DND-41 (cell line): ENCODE data around the gene FAM171A2.

Experiments
- ATAC-seq: fragments of 200-7000 bp; cut with Tn5 transposase; 3 replicates; pipeline ENCODE4 v1.9.1; 2021; ENCODE audit warnings: low read depth; ENCODE audit not compliant: insufficient read depth
- DNase-seq: peaks from one replicate; pipeline ENCODE4 v3.0.0-alpha.2; 2020
- H2AFZ ChIP-seq: 2 replicates; pipeline ENCODE4 v1.6.0; 2012; ENCODE audit warnings: low read depth, low read length
- H3K27ac ChIP-seq: 2 replicates; pipeline ENCODE4 v1.5.1; 2012; ENCODE audit warnings: low read length, inconsistent platforms
- H3K27me3 ChIP-seq: fragments of 200-600 bp; sonication (generic); 2 replicates; pipeline ENCODE4 v1.6.0; 2012; ENCODE audit warnings: low read length, mild to moderate bottlenecking, inconsistent platforms; ENCODE audit not compliant: insufficient read depth, poor library complexity
- H3K36me3 ChIP-seq: 2 replicates; pipeline ENCODE4 v1.5.1; 2012; ENCODE audit warnings: low read length, inconsistent platforms; ENCODE audit not compliant: insufficient read depth
- H3K4me1 ChIP-seq: 2 replicates; pipeline ENCODE4 v1.5.1; 2012; ENCODE audit warnings: mild to moderate bottlenecking, low read length; ENCODE audit not compliant: insufficient read depth
- H3K4me2 ChIP-seq: 2 replicates; pipeline ENCODE4 v1.6.0; 2012; ENCODE audit warnings: mild to moderate bottlenecking, moderate library complexity, low read length, inconsistent platforms; ENCODE audit not compliant: insufficient read depth
- H3K4me3 ChIP-seq, 2 experiments: fragments of 200-600 bp in 1 of 2; shearing (Covaris generic) in 1 of 2; 2 replicates each; pipeline ENCODE4 v1.5.1; 2012 to 2016; ENCODE audit warnings: inconsistent platforms in 2 of 2, low read length in 2 of 2, mild to moderate bottlenecking in 2 of 2, low read depth in 1 of 2, moderate library complexity in 1 of 2
- H3K79me2 ChIP-seq: 2 replicates; pipeline ENCODE4 v1.6.0; 2012; ENCODE audit warnings: low read length, inconsistent platforms; ENCODE audit not compliant: insufficient read depth
- H3K9ac ChIP-seq: 2 replicates; pipeline ENCODE4 v1.6.0; 2012; ENCODE audit warnings: low read depth, mild to moderate bottlenecking, inconsistent platforms, low read length, moderate library complexity
- H3K9me3 ChIP-seq: 2 replicates; pipeline ENCODE4 v1.5.1; 2012; ENCODE audit warnings: low read length, moderate library complexity, mild to moderate bottlenecking, inconsistent platforms; ENCODE audit not compliant: insufficient read depth, severe bottlenecking
- H4K20me1 ChIP-seq: 2 replicates; pipeline ENCODE4 v1.6.0; 2012; ENCODE audit warnings: low read length; ENCODE audit not compliant: insufficient read depth
- CTCF ChIP-seq: IDR thresholded peaks from 2 replicates; pipeline ENCODE4 v1.5.1; 2012; ENCODE audit warnings: borderline replicate concordance, low read length, moderate library complexity, mild to moderate bottlenecking; ENCODE audit not compliant: poor library complexity, severe bottlenecking; ENCODE audit errors: extremely low read depth
- EZH2 ChIP-seq: IDR thresholded peaks from 3 replicates; pipeline ENCODE4 v1.6.1; 2012; ENCODE audit warnings: borderline replicate concordance, low read depth, mild to moderate bottlenecking, moderate library complexity, low read length, inconsistent platforms; ENCODE audit not compliant: severe bottlenecking

Gene FAM171A2

GRCh38 chr17:44338702-44339101 lies 25.0 kb downstream of the FAM171A2 start:
- Histone ChIP-seq H3K9me3 (no peaks in the 10 kb centered on the region), H3K79me2 (no peaks in the 10 kb centered on the region), H3K4me3 (no peak overlapping the region), H2AFZ (no peak overlapping the region), H3K27me3 (no peaks in the 10 kb centered on the region), H3K27ac (no peak overlapping the region), H3K36me3 (no peaks in the 10 kb centered on the region), H3K4me1 (no peaks in the 10 kb centered on the region), H3K9ac (no peak overlapping the region), H3K4me2 (no peak overlapping the region), H4K20me1 (no peaks in the 10 kb centered on the region)
- ATAC-seq (no peak), DNase-seq (no peak)
- TF ChIP-seq CTCF = no peak
- no peak for TF ChIP-seq EZH2

- Histone ChIP-seq H3K79me2 (no peaks in the 10 kb centered on the region), H3K9me3 (no peaks in the 10 kb centered on the region), H3K9ac (no peak overlapping the region), H3K36me3 (no peaks in the 10 kb centered on the region), H3K4me1 (peaks cover 3% of the 10 kb centered on the region), H4K20me1 (no peaks in the 10 kb centered on the region), H3K4me3 (no peak overlapping the region), H3K27ac (no peak overlapping the region), H3K4me2 (no peak overlapping the region), H3K27me3 (no peaks in the 10 kb centered on the region), H2AFZ (no peak overlapping the region)
- TF ChIP-seq EZH2 (no peak), CTCF (no peak)
- DNase-seq (no peak), ATAC-seq (no peak)
Measured at GRCh38 chr17:44335968-44336367, 27.7 kb downstream of the FAM171A2 start.

- ATAC-seq (no peak), DNase-seq (no peak)
- H3K9me3 ChIP-seq = no peaks in the 10 kb centered on the region
- H3K36me3 ChIP-seq = no peaks in the 10 kb centered on the region
- no peak overlapping the region for H3K4me3 ChIP-seq
- peaks cover 5% of the 10 kb centered on the region for H3K4me1 ChIP-seq
- no peak overlapping the region for H3K4me2 ChIP-seq
- no peaks in the 10 kb centered on the region for H4K20me1 ChIP-seq
- H3K79me2 ChIP-seq = no peaks in the 10 kb centered on the region
- H3K9ac ChIP-seq = no peak overlapping the region
- no peak overlapping the region for H2AFZ ChIP-seq
- no peak overlapping the region for H3K27ac ChIP-seq
- no peak for TF ChIP-seq CTCF
- H3K27me3 ChIP-seq = no peaks in the 10 kb centered on the region
Measured at GRCh38 chr17:44335564-44335963, 28.1 kb downstream of the FAM171A2 start.

- Histone ChIP-seq H3K27ac (no peak overlapping the region), H3K27me3 (no peaks in the 10 kb centered on the region), H3K4me2 (no peak overlapping the region), H2AFZ (no peak overlapping the region), H3K9ac (no peak overlapping the region), H3K4me1 (peaks cover 5% of the 10 kb centered on the region), H3K4me3 (no peak overlapping the region), H3K36me3 (no peaks in the 10 kb centered on the region), H4K20me1 (no peaks in the 10 kb centered on the region), H3K9me3 (no peaks in the 10 kb centered on the region), H3K79me2 (no peaks in the 10 kb centered on the region)
- no peak for ATAC-seq
- no peak for DNase-seq
- no peak for TF ChIP-seq EZH2
- no peak for TF ChIP-seq CTCF
Measured at GRCh38 chr17:44334727-44335126, 28.9 kb downstream of the FAM171A2 start.
